ENCODE results near the gene ACADSB. TPM values are rescaled to one million over a fixed set of nuclear protein-coding genes. Genes with fewer than 3 reads are reported as not detected.

The ACADSB gene
- total and polyA plus RNA-seq, 8 donors = 17.9 to 61.8 (median 22.9) TPM

DNA sequence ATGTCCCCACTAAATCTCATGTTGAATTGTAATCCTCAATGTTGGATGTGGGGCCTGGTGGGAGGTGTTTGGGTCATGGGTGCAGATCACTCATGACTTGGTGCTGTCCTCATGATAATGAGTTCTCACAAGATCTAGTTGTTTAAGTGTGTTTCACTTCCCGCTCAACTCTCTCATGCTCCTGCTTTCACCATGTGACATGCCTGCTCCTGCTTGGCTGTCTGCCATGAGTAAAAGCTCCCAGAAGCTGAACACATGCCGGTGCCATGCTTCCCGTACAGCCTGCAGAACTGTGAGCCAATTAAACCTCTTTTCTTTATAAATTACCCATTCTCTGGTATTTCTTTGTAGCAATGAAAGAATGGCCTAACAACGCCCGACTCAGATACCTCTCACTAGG is 34.8 kb upstream of the ACADSB start:
- intact Hi-C loops (cut with DNase I) = no loop called here
- Histone ChIP-seq H3K27ac (no peak overlapping the region), H3K4me3 (no peak overlapping the region), H3K9me3 (peaks cover 0 to under 1% of the 10 kb centered on the region in 2 donors), H3K27me3 (no peaks in the 10 kb centered on the region), H3K36me3 (no peaks in the 10 kb centered on the region), H3K4me1 (no peaks in the 10 kb centered on the region)
- DNase-seq (no peak), ATAC-seq (no peak)
- TF ChIP-seq, protein P1, sequence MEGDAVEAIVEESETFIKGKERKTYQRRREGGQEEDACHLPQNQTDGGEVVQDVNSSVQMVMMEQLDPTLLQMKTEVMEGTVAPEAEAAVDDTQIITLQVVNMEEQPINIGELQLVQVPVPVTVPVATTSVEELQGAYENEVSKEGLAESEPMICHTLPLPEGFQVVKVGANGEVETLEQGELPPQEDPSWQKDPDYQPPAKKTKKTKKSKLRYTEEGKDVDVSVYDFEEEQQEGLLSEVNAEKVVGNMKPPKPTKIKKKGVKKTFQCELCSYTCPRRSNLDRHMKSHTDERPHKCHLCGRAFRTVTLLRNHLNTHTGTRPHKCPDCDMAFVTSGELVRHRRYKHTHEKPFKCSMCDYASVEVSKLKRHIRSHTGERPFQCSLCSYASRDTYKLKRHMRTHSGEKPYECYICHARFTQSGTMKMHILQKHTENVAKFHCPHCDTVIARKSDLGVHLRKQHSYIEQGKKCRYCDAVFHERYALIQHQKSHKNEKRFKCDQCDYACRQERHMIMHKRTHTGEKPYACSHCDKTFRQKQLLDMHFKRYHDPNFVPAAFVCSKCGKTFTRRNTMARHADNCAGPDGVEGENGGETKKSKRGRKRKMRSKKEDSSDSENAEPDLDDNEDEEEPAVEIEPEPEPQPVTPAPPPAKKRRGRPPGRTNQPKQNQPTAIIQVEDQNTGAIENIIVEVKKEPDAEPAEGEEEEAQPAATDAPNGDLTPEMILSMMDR (IDR thresholded peaks at IDR 0.05) = no peak

DNA sequence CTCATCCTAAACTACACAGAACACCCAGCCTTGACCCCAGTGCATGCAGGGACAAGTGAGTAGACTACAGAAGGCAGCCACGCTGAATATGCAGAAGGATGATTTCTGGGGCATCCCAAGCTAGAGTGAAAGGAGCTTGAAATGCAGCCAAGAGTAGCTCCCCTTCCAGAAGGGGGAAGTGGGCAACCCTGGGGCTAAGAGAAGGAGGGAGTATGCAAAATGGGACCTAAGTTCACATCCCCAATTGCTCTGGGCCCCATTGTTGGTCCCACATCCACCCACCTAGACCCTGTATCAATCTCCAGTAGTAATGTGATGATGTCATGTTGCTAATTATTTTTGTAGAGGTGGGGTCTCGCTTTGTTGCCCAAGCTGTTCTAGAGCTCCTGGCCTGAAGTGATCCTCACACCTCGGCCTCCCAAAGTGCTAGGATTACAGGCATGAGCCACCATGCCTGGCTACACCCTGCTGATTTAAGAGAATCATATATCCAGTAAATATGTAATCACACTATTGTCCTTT is 34.2 kb upstream of the ACADSB start:
- no peak overlapping the region for H3K27ac ChIP-seq
- TF ChIP-seq, protein P1 (IDR thresholded peaks at IDR 0.05) = no peak

DNA sequence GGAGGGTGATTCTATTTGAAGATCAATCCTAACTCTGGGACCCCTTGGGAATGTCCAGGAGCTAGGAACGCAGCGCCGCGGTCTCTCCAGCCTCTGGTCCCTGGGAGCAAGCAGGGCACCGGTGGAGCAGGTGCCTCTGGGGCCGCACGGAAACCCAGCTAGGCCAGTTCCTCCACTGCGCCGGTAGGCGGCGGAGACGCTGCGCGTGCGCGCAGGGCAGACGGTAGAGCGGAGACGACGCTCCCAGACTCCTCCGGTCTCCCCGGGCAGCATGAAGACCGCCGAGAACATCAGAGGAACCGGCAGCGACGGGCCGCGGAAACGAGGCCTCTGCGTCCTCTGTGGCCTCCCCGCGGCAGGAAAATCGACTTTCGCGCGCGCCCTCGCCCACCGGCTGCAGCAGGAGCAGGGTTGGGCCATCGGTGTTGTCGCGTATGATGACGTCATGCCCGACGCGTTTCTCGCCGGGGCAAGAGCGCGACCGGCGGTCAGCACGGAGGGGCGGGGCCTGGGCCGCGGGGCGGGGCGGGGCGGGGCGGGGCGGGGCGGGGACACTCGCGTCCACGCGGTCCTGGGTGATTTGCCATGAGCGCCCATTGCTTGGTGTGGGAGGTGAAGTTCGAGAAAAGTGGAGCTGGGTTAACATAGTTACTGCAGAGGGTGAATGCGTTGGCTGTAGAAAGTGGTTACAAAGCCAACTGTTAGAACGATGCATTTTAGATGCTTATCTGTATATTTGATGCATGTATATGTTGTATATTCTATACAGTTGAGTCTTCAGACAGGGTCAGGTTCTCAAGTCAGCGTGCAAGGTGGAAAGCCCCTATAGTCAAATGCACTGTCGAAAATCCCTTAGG is 28.4 kb upstream of the ACADSB start, which contains the start of gene PSTK:
Gene PSTK, plus strand, starts transcription at position 193 of the 857 bp plus-strand sequence. Its CDS starts 79 bp downstream, at position 272.
- Histone ChIP-seq H3K27me3 (no peaks in the 10 kb centered on the region), H3K4me1 (peaks cover 11 to 12% of the 10 kb centered on the region in 2 donors), H3K4me3 (peak within 1 kb of the TSS; percentile 59 to 77), H3K36me3 (no peaks in the 10 kb centered on the region), H3K27ac (peak within 1 kb of the TSS; percentile 93 to 96), H3K9me3 (no peaks in the 10 kb centered on the region)
- intact Hi-C loops (cut with DNase I) = no loop called here
- TF ChIP-seq, protein P1 (IDR thresholded peaks at IDR 0.05) = peak; percentile 92 to 94
- peak; percentile 94 to 96 (median 96) for DNase-seq
- peak; percentile 100 for ATAC-seq

More for the DNA sequence above, 34.2 kb upstream of the ACADSB start:
- no peaks in the 10 kb centered on the region for H3K27me3 ChIP-seq
- H3K9me3 ChIP-seq = no peaks in the 10 kb centered on the region
- peaks cover under 1 to 3% of the 10 kb centered on the region in 2 donors for H3K4me1 ChIP-seq
- no peaks in the 10 kb centered on the region for H3K36me3 ChIP-seq
- DNase-seq = no peak
- H3K4me3 ChIP-seq = no peak overlapping the region
- ATAC-seq = no peak
- intact Hi-C loops (cut with DNase I) = no loop called here

DNA sequence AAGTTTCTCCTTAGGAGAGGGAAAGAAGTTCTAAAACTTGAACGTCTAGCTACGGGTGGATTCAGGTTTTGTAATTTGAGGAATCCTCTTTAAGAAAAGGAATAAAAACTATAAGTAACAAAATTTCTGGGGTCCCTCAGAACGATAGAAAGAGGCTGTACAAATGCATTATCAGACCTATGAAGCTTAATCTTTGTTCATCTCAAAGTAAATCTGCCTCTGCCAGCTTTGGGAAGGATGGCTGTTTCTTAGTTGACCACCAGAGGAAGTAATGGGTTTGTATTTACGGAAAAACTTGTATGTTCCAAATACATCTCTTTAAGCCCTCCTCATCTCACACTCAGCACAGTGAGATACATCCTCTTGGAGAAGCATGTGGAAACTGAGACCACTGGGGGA is 27.7 kb upstream of the ACADSB start:
- no peak for ATAC-seq
- intact Hi-C loops (cut with DNase I) = no loop called here
- TF ChIP-seq, protein P1 (IDR thresholded peaks at IDR 0.05) = peak in 1 of 2 donors; percentile 45
- Histone ChIP-seq H3K4me1 (peaks cover 11 to 12% of the 10 kb centered on the region in 2 donors), H3K36me3 (no peaks in the 10 kb centered on the region), H3K27ac (peak overlapping the region in 1 of 2 donors; percentile 96), H3K27me3 (no peaks in the 10 kb centered on the region), H3K4me3 (peak overlapping the region; percentile 59 to 77), H3K9me3 (no peaks in the 10 kb centered on the region)
- peak in 2 of 4 donors; percentile 11 to 49 for DNase-seq

DNA sequence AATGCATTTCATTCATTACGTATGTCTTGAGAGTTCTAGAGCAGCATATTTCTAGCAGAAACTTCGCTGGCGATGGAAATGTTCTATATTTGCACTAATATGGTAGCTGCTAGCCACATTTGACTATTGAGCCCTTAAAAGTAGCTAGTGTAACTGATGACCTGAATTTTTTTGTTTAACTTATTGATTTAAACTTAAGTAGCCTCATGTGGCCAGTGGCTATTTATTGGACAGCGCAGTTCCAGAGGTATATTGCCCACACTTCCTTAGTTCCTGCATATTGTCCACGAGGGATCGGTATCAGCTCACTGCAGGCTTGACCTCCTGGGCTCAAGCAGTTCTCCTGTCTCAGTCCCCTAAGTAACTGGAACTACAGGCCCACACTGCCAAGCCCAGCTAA is 24.9 kb upstream of the ACADSB start:
- Histone ChIP-seq H3K27ac (no peak overlapping the region), H3K4me3 (no peak overlapping the region)

More for the DNA sequence above, 24.9 kb upstream of the ACADSB start:
- no peaks in the 10 kb centered on the region for H3K9me3 ChIP-seq
- TF ChIP-seq, protein P1 (IDR thresholded peaks at IDR 0.05) = no peak
- peaks cover 11 to 12% of the 10 kb centered on the region in 2 donors for H3K4me1 ChIP-seq
- DNase-seq (no peak), ATAC-seq (no peak)
- no peaks in the 10 kb centered on the region for H3K27me3 ChIP-seq
- intact Hi-C loops (cut with DNase I) = no loop called here
- H3K36me3 ChIP-seq = no peaks in the 10 kb centered on the region
